HEK293T (cell line): ENCODE measurements around the gene TES.

ENCODE experiments used
- BHLHE40 ChIP-seq: fragments of 450-650 bp; IDR thresholded peaks from 2 replicates; pipeline ENCODE4 v1.6.1; 2016; ENCODE audit warnings: mild to moderate bottlenecking, moderate library complexity, borderline replicate concordance
- FOXM1 ChIP-seq: fragments of 450-650 bp; IDR thresholded peaks from 2 replicates; pipeline ENCODE4 v1.6.1; 2017; ENCODE audit warnings: mild to moderate bottlenecking, borderline replicate concordance
- LEF1 ChIP-seq: fragments of 450-650 bp; IDR thresholded peaks from 2 replicates; pipeline ENCODE4 v1.6.1; 2017; ENCODE audit warnings: mild to moderate bottlenecking, borderline replicate concordance
- NFRKB ChIP-seq: fragments of 450-650 bp; IDR thresholded peaks from 2 replicates; pipeline ENCODE4 v1.6.1; 2016; ENCODE audit warnings: mild to moderate bottlenecking, moderate library complexity

GRCh38 chr7:116187400-116187799 is 22.9 kb upstream of the TES start:
- no peak for TF ChIP-seq BHLHE40
- no peak for TF ChIP-seq LEF1
- TF ChIP-seq NFRKB = no peak
- no peak for TF ChIP-seq FOXM1
